ENCODE results near the gene ZNF784.

The ZNF784 gene

DNA sequence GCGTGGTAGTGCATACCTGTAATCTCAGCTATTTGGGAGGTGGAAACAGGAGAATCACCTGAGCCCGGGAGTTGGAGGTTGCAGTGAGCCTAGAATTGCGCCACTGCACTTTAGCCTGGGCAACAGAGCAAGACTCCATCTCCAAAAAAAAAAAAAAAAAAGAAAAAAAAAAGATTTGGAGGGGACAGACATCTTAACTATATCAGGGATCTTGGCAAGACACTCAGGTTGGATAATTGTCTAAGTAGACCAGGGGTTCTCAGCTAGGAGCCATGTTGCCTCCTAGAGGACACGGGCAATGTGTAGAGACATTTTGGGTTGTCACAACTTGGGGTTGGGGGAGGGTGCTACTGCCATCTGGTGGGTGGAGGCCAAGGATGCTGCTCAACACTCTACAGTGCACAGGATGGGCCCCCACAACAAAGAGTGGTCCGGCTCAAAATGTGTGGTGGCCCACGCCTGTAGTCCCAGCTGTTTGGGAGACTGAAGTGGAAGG, 14.5 kb upstream of the ZNF784 start:
- no peak overlapping the region for H3K4me3 ChIP-seq (replicated peaks; ENCODE audit: low read depth, low read length)
- TF ChIP-seq, protein P1, sequence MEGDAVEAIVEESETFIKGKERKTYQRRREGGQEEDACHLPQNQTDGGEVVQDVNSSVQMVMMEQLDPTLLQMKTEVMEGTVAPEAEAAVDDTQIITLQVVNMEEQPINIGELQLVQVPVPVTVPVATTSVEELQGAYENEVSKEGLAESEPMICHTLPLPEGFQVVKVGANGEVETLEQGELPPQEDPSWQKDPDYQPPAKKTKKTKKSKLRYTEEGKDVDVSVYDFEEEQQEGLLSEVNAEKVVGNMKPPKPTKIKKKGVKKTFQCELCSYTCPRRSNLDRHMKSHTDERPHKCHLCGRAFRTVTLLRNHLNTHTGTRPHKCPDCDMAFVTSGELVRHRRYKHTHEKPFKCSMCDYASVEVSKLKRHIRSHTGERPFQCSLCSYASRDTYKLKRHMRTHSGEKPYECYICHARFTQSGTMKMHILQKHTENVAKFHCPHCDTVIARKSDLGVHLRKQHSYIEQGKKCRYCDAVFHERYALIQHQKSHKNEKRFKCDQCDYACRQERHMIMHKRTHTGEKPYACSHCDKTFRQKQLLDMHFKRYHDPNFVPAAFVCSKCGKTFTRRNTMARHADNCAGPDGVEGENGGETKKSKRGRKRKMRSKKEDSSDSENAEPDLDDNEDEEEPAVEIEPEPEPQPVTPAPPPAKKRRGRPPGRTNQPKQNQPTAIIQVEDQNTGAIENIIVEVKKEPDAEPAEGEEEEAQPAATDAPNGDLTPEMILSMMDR (IDR thresholded peaks at IDR 0.05; ENCODE audit: low read length, missing control alignments): peak; percentile 43
- DNase-seq (ENCODE audit: low read depth): peak; percentile 49

DNA sequence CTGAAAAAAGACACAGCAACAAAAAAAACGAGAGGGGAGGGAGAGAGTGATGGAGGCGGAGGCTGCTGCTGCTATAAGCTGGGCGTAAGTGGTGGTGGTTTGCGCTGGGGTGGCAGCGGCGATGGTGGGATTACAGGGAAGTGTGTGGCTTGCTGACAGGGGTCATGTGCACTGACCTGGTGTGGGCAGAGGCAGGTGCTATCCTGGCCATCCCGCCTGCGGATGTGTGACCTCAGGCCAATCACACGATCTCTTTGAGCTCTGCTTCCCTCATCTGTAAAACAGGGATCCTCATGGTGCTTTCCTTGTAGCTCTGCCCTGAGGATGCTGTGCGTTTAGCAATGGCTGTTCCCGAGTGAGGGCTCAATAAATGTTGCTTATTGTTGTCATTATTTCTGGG, 13.2 kb upstream of the ZNF784 start:
- DNase-seq (ENCODE audit: low read depth): no peak

DNA sequence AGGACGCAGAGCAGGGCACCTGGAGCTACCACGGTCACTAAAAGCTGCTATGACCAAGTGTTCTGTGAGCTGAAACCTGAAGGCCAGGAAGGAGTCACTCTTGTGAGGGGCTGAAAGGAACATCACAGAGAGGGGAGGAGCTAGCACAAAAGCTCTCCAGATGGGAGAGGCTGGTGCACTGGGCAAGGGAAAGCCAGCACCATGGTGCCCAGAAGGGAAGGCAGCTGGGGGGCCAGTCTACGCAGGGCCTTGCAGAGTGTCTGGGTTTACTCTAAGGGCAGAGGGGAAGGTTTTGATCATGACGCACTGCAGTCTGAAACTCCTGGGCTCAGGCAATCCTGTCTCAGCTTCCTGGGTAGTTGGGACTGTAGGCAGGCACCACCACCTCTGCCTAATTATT, 12.4 kb upstream of the ZNF784 start:
- no peak for DNase-seq (ENCODE audit: low read depth)
- no peak overlapping the region for H3K4me3 ChIP-seq (replicated peaks; ENCODE audit: low read depth, low read length)
- TF ChIP-seq, protein P1 (IDR thresholded peaks at IDR 0.05; ENCODE audit: low read length, missing control alignments): no peak

More for the DNA sequence above, 13.2 kb upstream of the ZNF784 start:
- TF ChIP-seq, protein P1 (IDR thresholded peaks at IDR 0.05; ENCODE audit: low read length, missing control alignments): no peak
- no peak overlapping the region for H3K4me3 ChIP-seq (replicated peaks; ENCODE audit: low read depth, low read length)

DNA sequence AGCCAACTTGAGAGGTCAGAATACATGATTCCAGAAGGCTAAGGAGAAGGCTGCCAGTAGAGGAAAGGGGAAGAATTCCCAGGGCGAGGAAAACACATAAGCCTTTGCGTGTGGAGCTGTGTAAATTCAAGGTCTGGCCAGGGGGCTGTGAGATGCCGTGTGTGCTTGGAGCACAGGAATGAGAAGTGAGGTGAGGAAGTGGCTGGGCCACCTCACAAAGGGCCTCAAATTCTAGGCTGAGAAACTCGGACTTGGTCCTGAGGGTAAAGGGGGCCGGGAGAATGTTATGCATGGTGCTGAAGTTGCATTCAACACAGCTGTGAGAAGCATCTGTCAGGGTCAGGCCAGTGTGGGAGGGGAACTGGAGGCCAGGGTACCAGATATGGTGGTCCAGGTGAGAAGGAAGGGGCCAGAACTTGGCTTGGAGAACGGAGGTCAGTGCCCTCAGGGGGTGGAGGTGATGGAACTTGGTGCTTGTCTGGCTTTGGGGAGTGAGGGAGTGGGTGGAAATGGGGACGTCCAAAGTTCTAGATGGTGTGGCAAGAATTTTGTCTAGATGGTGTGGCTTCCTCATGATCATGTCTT, 11.6 kb upstream of the ZNF784 start:
- DNase-seq (ENCODE audit: low read depth): no peak
- TF ChIP-seq, protein P1 (IDR thresholded peaks at IDR 0.05; ENCODE audit: low read length, missing control alignments): no peak
- H3K4me3 ChIP-seq (replicated peaks; ENCODE audit: low read depth, low read length): peak overlapping the region; percentile 87

DNA sequence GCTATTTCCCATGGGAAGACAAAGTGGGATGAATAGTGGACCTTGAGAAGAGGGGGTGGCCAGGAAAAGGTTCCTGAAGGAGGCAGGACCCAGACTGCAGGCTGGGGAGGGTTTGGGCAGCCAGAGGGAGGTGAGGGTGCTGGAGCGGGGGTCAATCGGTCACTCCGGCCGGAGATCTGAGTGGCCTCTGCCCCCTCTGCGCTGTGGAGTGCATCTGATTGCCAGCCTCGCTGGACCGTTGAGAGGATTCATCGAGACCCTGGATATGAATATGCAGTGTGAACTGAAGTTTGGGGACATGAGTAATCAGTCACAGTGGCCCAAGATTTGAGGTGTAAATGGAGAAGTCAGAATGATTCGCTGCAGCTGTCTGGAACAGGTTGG, 11.0 kb upstream of the ZNF784 start:
- no peak for DNase-seq (ENCODE audit: low read depth)
- TF ChIP-seq, protein P1 (IDR thresholded peaks at IDR 0.05; ENCODE audit: low read length, missing control alignments): no peak
- peak overlapping the region; percentile 87 for H3K4me3 ChIP-seq (replicated peaks; ENCODE audit: low read depth, low read length)

DNA sequence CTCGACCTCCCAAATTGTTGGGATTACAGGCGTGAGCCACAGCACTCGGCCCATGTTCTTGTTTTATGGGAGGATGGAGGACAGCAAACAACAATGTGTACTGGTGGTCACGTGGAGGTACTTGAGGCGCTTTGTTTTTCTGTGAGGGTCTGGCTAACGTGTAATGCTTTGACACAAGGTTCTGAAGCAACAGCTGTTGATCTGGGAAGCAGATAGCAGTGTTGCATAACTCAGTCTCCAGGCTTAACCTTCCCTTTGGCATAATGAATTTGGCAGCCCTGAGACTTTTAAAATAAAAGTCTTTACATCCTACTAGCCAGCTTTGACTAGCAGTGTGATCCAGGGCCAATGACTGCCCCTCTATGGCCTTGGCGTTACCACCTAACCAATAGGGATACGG, 9.5 kb upstream of the ZNF784 start:
- no peak for DNase-seq (ENCODE audit: low read depth)
- TF ChIP-seq, protein P1 (IDR thresholded peaks at IDR 0.05; ENCODE audit: low read length, missing control alignments): no peak
- H3K4me3 ChIP-seq (replicated peaks; ENCODE audit: low read depth, low read length): no peak overlapping the region

DNA sequence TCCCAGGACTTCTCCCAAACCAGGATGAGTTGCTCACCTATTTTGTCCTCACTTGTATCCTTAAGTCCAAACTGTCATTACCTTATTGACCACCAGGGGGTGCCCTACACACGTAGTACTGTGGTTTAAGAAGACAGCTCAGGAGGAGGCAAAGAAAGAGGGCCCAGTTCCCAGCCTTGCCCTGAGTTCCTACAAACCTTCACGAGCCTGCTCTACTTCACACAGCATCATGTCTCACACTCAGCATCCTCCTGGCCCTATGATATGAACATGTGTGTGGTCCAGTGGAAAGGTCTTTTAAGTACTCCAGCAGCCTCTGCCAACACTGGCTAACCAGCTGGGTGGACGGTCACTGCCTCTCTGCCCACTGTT, 8.1 kb upstream of the ZNF784 start:
- DNase-seq (ENCODE audit: low read depth): peak; percentile 98
- no peak overlapping the region for H3K4me3 ChIP-seq (replicated peaks; ENCODE audit: low read depth, low read length)
- TF ChIP-seq, protein P1 (IDR thresholded peaks at IDR 0.05; ENCODE audit: low read length, missing control alignments): peak; percentile 83

Measured in fibroblast of pulmonary artery (primary cell).